ENCODE data around the gene NUTF2. TPM values are rescaled to one million over a fixed set of nuclear protein-coding genes. Genes with fewer than 3 reads are reported as not detected.

NUTF2 gene
- total RNA-seq, 1 donor from 2014 or later = 121 TPM

DNA sequence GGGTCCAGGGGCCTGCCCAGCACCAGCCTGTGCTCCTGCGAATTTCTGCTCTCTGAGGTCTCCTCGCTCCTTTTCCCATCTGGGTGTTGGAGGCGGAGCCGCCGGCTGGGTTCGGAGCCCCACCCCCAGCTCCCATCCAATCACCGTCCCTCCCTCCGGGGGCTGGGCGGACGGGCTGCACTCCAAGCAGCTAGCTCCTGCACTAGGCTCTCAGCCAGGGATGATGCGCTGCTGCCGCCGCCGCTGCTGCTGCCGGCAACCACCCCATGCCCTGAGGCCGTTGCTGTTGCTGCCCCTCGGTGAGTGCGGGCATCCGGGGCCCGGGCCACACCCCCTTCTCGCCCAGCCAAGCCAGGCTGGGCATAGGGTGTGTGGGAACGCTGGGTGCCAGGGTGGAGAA is 38.0 kb downstream of the NUTF2 start, which contains the start of gene NRN1L:
NRN1L (plus strand) TSS at position 202 of the 400 bp plus-strand sequence; CDS start at position 221, 19 bp downstream.
- H3K9me3 Mint-ChIP-seq (ENCODE audit: unreplicated experiment) = no peaks in the 10 kb centered on the region
- DNase-seq (ENCODE audit: extremely low spot score, unreplicated experiment) = peak; percentile 91
- TF ChIP-seq, protein P1, sequence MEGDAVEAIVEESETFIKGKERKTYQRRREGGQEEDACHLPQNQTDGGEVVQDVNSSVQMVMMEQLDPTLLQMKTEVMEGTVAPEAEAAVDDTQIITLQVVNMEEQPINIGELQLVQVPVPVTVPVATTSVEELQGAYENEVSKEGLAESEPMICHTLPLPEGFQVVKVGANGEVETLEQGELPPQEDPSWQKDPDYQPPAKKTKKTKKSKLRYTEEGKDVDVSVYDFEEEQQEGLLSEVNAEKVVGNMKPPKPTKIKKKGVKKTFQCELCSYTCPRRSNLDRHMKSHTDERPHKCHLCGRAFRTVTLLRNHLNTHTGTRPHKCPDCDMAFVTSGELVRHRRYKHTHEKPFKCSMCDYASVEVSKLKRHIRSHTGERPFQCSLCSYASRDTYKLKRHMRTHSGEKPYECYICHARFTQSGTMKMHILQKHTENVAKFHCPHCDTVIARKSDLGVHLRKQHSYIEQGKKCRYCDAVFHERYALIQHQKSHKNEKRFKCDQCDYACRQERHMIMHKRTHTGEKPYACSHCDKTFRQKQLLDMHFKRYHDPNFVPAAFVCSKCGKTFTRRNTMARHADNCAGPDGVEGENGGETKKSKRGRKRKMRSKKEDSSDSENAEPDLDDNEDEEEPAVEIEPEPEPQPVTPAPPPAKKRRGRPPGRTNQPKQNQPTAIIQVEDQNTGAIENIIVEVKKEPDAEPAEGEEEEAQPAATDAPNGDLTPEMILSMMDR (IDR thresholded peaks at IDR 0.05) = no peak
- peaks cover 19% of the 10 kb centered on the region for H3K36me3 Mint-ChIP-seq (ENCODE audit: unreplicated experiment)
- peak within 1 kb of the TSS; percentile 62 for H3K27ac Mint-ChIP-seq (ENCODE audit: unreplicated experiment)
- H3K4me3 Mint-ChIP-seq (ENCODE audit: unreplicated experiment) = no peak within 1 kb of the TSS
- H3K27me3 Mint-ChIP-seq (ENCODE audit: unreplicated experiment) = no peaks in the 10 kb centered on the region
- peaks cover 9% of the 10 kb centered on the region for H3K4me1 Mint-ChIP-seq (ENCODE audit: unreplicated experiment)

DNA sequence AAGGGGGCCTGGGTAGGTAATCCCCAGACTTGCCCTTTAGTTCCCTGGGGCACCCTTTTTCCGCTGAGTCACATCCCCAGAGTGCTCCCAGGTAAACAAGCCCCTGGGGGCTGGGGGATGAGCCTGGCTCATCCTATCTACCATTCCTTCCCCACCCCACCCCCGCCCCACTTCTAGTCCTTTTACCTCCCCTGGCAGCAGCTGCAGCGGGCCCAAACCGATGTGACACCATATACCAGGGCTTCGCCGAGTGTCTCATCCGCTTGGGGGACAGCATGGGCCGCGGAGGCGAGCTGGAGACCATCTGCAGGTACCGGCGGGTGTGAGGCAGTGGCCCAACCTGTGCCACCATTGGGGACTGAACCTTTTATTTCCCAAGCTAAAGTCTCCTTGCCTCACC is 38.8 kb downstream of the NUTF2 start:
- no peak overlapping the region for H3K4me3 Mint-ChIP-seq (ENCODE audit: unreplicated experiment)

DNA sequence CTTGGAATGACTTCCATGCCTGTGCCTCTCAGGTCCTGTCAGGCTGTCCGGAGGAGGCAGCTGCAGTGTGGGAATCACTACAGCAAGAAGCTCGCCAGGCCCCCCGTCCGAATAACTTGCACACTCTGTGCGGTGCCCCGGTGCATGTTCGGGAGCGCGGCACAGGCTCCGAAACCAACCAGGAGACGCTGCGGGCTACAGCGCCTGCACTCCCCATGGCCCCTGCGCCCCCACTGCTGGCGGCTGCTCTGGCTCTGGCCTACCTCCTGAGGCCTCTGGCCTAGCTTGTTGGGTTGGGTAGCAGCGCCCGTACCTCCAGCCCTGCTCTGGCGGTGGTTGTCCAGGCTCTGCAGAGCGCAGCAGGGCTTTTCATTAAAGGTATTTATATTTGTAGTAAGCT is 39.2 kb downstream of the NUTF2 start:
- no peak overlapping the region for H3K4me3 Mint-ChIP-seq (ENCODE audit: unreplicated experiment)
- no peak for DNase-seq (ENCODE audit: extremely low spot score, unreplicated experiment)
- TF ChIP-seq, protein P1 (IDR thresholded peaks at IDR 0.05) = no peak
- H3K9me3 Mint-ChIP-seq (ENCODE audit: unreplicated experiment) = no peaks in the 10 kb centered on the region
- H3K27me3 Mint-ChIP-seq (ENCODE audit: unreplicated experiment) = no peaks in the 10 kb centered on the region
- peaks cover 14% of the 10 kb centered on the region for H3K36me3 Mint-ChIP-seq (ENCODE audit: unreplicated experiment)
- no peak overlapping the region for H3K27ac Mint-ChIP-seq (ENCODE audit: unreplicated experiment)
- peaks cover 9% of the 10 kb centered on the region for H3K4me1 Mint-ChIP-seq (ENCODE audit: unreplicated experiment)

More for the DNA sequence above, 38.8 kb downstream of the NUTF2 start:
- Mint-ChIP-seq H3K27ac (ENCODE audit: unreplicated experiment) (no peak overlapping the region), H3K9me3 (ENCODE audit: unreplicated experiment) (no peaks in the 10 kb centered on the region), H3K36me3 (ENCODE audit: unreplicated experiment) (peaks cover 14% of the 10 kb centered on the region), H3K27me3 (ENCODE audit: unreplicated experiment) (no peaks in the 10 kb centered on the region), H3K4me1 (ENCODE audit: unreplicated experiment) (peaks cover 9% of the 10 kb centered on the region)
- DNase-seq (ENCODE audit: extremely low spot score, unreplicated experiment) = no peak
- TF ChIP-seq, protein P1 (IDR thresholded peaks at IDR 0.05) = no peak

DNA sequence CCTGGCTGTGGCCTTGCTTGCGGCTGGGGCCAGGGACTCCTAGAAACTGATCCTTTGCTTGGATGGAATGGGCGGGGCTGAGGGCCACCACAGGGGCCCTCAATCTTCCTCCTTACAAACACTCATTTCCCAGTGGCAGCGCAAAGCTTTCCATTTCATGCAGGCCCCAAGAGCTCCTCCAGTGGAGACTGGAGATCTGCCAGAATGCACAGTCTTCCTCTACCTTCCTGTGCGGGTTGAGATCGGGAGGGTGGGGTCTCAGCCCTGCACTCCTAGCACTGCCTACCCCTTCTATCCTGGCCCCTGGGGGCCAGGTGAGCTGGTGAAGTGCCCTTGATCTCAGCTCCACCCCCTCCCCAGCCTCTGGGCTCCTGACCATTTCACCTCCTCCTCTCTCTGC is 39.7 kb downstream of the NUTF2 start:
- no peaks in the 10 kb centered on the region for H3K27me3 Mint-ChIP-seq (ENCODE audit: unreplicated experiment)
- H3K36me3 Mint-ChIP-seq (ENCODE audit: unreplicated experiment) = peaks cover 14% of the 10 kb centered on the region
- TF ChIP-seq, protein P1 (IDR thresholded peaks at IDR 0.05) = no peak
- H3K4me3 Mint-ChIP-seq (ENCODE audit: unreplicated experiment) = no peak overlapping the region
- no peak overlapping the region for H3K27ac Mint-ChIP-seq (ENCODE audit: unreplicated experiment)
- H3K9me3 Mint-ChIP-seq (ENCODE audit: unreplicated experiment) = no peaks in the 10 kb centered on the region
- peaks cover 9% of the 10 kb centered on the region for H3K4me1 Mint-ChIP-seq (ENCODE audit: unreplicated experiment)
- no peak for DNase-seq (ENCODE audit: extremely low spot score, unreplicated experiment)

DNA sequence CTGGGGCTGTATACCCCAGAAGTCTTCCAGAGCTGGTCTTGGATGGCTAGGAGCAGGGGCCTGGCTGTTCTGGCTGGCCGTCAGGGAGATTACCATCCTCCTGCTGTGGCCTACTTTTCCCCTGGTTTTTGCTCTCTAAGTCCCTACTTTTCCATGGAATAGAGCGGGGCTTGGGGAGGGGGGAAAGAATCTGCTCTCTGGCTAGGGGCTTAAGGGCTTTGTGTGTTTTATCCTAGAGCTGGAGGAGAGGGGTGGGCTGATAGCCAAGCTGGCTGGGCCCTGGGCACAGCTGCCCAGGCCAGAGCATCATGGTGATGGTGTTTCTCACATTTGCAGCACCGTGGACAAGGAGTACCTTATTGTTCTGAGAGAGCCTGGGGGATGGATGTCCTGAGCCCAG is 41.6 kb downstream of the NUTF2 start:
- TF ChIP-seq, protein P1 (IDR thresholded peaks at IDR 0.05) = no peak
- H3K4me1 Mint-ChIP-seq (ENCODE audit: unreplicated experiment) = peaks cover 17% of the 10 kb centered on the region
- H3K27me3 Mint-ChIP-seq (ENCODE audit: unreplicated experiment) = no peaks in the 10 kb centered on the region
- no peak for DNase-seq (ENCODE audit: extremely low spot score, unreplicated experiment)
- peaks cover 10% of the 10 kb centered on the region for H3K36me3 Mint-ChIP-seq (ENCODE audit: unreplicated experiment)
- no peaks in the 10 kb centered on the region for H3K9me3 Mint-ChIP-seq (ENCODE audit: unreplicated experiment)
- H3K4me3 Mint-ChIP-seq (ENCODE audit: unreplicated experiment) = no peak overlapping the region
- no peak overlapping the region for H3K27ac Mint-ChIP-seq (ENCODE audit: unreplicated experiment)

All from osteocyte (in vitro differentiated cells).